Measurements from ENCODE around the gene RBM22.

The RBM22 gene

DNA sequence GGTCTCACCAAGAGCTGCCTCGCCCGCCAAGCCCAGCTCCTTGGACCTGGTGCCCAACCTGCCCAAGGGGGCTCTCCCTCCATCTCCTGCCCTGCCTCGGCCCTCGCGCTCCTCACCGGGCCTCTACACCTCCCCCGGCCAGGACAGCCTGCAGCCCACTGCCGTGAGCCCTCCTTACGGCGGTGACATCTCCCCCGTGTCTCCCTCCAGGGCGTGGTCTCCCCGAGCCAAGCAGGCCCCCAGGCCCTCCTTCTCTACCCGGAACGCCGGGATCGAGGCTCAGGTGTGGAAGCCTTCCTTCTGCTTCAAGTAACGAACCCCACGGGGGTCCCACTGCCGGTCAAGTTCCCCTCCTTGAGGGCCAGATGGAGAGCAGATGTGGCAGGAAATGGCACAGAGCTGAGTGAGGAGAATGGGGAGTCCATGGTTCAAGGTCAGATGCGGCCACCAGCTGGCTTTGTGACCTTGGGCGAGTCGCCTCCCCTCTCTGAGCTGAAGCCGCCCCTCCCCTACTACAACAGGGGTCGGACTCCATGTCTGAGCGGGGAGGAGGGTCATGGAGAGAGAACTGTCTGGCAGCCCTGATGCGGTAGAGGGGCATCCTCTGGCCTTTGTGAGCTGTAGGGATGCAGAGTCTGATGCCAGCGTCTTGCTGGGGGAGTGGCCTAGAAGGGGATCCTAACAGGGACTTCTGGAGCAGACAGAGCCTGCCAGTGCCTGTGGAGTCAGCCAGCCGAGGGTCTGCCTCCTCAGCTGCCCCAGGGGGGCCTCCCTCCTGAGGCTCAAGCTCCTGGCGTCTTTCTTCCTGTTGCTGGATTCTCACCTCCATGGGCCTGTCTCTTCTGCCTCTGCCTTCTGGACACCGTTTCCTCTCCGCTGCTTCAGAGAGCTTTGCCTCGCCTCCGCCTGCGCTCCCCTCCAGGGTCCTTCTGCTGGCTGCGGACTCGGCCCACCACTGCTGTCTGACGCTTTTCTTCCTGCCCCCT is 50.5 kb downstream of the RBM22 start:
- DNase-seq: no peak

DNA sequence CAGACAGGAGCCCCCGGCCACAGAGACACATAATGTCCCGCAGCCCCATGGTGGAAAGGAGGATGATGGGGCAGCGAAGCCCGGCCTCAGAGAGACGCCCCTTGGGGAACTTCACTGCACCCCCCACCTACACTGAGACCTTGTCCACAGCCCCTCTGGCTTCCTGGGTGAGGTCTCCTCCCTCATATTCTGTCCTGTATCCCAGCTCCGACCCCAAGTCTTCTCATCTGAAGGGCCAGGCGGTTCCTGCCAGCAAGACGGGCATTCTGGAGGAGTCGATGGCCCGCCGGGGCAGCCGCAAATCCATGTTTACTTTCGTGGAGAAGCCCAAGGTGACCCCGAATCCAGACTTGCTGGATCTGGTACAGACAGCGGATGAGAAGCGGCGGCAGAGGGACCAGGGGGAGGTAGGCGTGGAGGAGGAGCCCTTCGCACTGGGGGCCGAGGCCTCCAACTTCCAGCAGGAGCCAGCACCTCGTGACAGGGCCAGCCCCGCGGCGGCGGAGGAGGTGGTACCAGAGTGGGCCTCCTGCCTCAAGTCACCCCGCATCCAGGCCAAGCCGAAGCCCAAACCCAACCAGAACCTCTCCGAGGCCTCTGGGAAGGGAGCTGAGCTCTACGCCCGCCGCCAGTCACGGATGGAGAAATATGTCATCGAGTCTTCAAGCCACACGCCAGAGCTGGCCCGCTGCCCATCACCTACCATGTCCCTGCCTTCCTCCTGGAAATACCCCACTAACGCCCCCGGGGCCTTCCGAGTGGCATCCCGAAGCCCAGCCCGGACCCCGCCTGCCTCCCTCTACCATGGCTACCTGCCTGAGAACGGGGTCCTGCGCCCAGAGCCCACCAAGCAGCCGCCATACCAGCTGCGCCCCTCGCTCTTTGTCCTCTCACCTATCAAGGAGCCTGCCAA is 51.5 kb downstream of the RBM22 start:
- no peak for DNase-seq

GRCh38 chr5:150648294-150649107 is 52.4 kb downstream of the RBM22 start:
- no peak for DNase-seq

- DNase-seq: no peak
Measured at GRCh38 chr5:150647275-150648251, 53.3 kb downstream of the RBM22 start.

GRCh38 chr5:150645070-150645700 is 55.7 kb downstream of the RBM22 start:
- DNase-seq: no peak

- DNase-seq: no peak
Measured at GRCh38 chr5:150644514-150644913, 56.3 kb downstream of the RBM22 start.

- no peak for DNase-seq
Measured at GRCh38 chr5:150644058-150644457, 56.8 kb downstream of the RBM22 start.

GRCh38 chr5:150642991-150643710 is 57.7 kb downstream of the RBM22 start:
- DNase-seq: no peak

DNA sequence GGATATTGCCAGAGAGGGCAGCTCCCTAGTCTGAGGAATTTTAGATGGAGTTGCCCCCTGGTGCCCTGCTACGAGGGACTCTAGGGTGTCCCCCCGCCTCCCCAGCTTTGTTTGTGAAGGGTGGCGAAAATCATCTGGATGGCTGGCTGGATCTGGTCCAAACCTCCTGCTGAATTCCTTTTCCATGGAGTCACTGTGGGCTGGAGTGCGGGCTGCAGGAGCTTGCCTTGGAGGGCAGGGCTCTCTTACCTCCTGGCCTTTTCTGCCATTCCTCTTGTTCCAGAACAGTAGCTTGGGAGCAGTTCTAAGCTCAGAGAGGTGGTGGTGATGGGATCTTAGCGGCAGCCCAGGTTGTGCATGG is 58.3 kb downstream of the RBM22 start:
- DNase-seq: no peak

- no peak for DNase-seq
Measured at GRCh38 chr5:150641824-150642566, 58.9 kb downstream of the RBM22 start.

DNA sequence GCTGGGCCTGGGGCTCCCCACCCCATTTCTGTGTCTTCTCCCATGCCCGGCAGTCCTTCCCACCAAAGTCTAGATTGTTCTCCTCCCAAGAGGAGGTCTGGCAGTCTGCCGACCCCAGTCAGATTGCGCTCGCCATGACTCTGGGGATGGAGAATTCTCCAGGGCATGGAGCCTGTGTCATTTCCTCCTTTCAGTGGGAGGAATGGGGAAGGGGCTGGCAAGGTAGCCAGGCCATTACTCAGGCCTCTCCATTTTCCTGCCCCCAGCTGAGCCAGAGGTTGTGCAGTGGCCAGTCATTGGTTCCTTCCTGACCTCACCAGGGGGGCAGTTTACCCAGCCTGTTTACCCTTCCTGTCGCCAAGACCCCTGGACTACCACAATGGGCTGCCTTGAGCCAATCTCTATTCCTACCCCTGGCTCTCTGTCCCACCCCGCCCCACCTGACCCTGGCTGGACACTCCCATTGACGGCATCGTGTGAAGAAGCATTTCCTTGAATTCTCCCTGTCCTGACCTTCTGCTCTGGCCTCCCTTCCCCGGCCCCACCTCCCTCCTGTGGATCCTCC is 59.8 kb downstream of the RBM22 start:
- DNase-seq: no peak
